CD4-positive, alpha-beta memory T cell (primary cell): ENCODE data around the gene SIPA1L3. TPM values are rescaled to one million over a fixed set of nuclear protein-coding genes. Genes with fewer than 3 reads are reported as not detected.
A peak's percentile ranks its signal among the peaks of the same experiment; 100 is the strongest.

Experiments used
- CTCF ChIA-PET: fragments of 350-600 bp; sonication (Branson Sonifier 250); formaldehyde crosslinking; loops from one replicate; lab custom pipeline; 2021; ENCODE audit warnings: inconsistent platforms; ENCODE audit not compliant: partially characterized antibody; lab: Charles Lee
- POLR2A ChIA-PET: fragments of 350-600 bp; sonication (Branson Sonifier 250); formaldehyde crosslinking; loops from one replicate; lab custom pipeline; 2021; ENCODE audit not compliant: partially characterized antibody; lab: Charles Lee
- DNase-seq, 5 donors: peaks; one replicate each; pipeline versions ENCODE4 v3.0.0 to v3.0.0-alpha.2; 2020 to 2022; ENCODE audit warnings: mixed read lengths in 1 of 5
- H3K27ac ChIP-seq: one replicate; pipeline ENCODE4 v1.7.0; 2013; ENCODE audit warnings: low read depth, low read length
- H3K27me3 ChIP-seq: 2 replicates; pipeline ENCODE4 v1.7.0; 2013; ENCODE audit warnings: mild to moderate bottlenecking, low read length, moderate library complexity; ENCODE audit not compliant: insufficient read depth
- H3K36me3 ChIP-seq: 2 replicates; pipeline ENCODE4 v1.7.0; 2013; ENCODE audit warnings: mild to moderate bottlenecking, low read length, moderate library complexity; ENCODE audit not compliant: insufficient read depth
- H3K4me1 ChIP-seq: 2 replicates; pipeline ENCODE4 v1.7.0; 2013; ENCODE audit warnings: mild to moderate bottlenecking, low read length, moderate library complexity; ENCODE audit not compliant: insufficient read depth
- H3K4me3 ChIP-seq, 2 donors: one replicate each; pipeline ENCODE4 v1.7.0; 2013; ENCODE audit warnings: low read length in 2 of 2, mild to moderate bottlenecking in 1 of 2
- H3K9me3 ChIP-seq, 2 donors: one replicate each; pipeline ENCODE4 v1.7.0; 2013; ENCODE audit warnings: low read length in 2 of 2, control low read depth in 1 of 2; ENCODE audit not compliant: control insufficient read depth in 1 of 2
- H3K27ac Mint-ChIP-seq, 7 donors: one replicate each; pipeline ENCODE4 v1.8.0; 2020 to 2021; ENCODE audit warnings: mixed read lengths in 7 of 7, mild to moderate bottlenecking in 6 of 7, inconsistent platforms in 3 of 7, moderate library complexity in 3 of 7
- H3K27me3 Mint-ChIP-seq, 2 donors: one replicate each; pipeline ENCODE4 v1.8.0; 2020 to 2021; ENCODE audit warnings: mixed read lengths in 2 of 2
- H3K36me3 Mint-ChIP-seq, 2 donors: one replicate each; pipeline ENCODE4 v1.8.0; 2020 to 2021; ENCODE audit warnings: mixed read lengths in 2 of 2, inconsistent platforms in 1 of 2, mild to moderate bottlenecking in 1 of 2
- H3K4me1 Mint-ChIP-seq, 4 donors: one replicate each; pipeline ENCODE4 v1.8.0; 2020 to 2021; ENCODE audit warnings: mixed read lengths in 4 of 4, mild to moderate bottlenecking in 1 of 4
- H3K4me3 Mint-ChIP-seq, 8 donors: one replicate each; pipeline ENCODE4 v1.8.0; 2020 to 2021; ENCODE audit warnings: mixed read lengths in 8 of 8, mild to moderate bottlenecking in 7 of 8, moderate library complexity in 6 of 8, inconsistent platforms in 3 of 8
- H3K9me3 Mint-ChIP-seq, 8 donors: one replicate each; pipeline ENCODE4 v1.8.0; 2020 to 2021; ENCODE audit warnings: mixed read lengths in 8 of 8, mild to moderate bottlenecking in 5 of 8, inconsistent platforms in 3 of 8, moderate library complexity in 1 of 8
- intact Hi-C: fragments of 100-400 bp; cut with micrococcal nuclease; formaldehyde crosslinking; loops from one replicate; pipeline ENCODE4 v1.15.1; 2023
- polyA plus RNA-seq, 2 donors: library from polyadenylated mRNA; unstranded; fragments of 300-500 nt; fragmentation: Illumina TruSeq; gene quantifications; one replicate each; pipeline ENCODE4 v1.2.3, GENCODE V29; 2021
- total RNA-seq, 2 experiments: library from RNA; stranded (reverse); gene quantifications; one replicate each; pipeline ENCODE4 v1.2.3, GENCODE V29; 2021

Gene SIPA1L3
- total and polyA plus RNA-seq, 4 experiments from 2014 or later, result 0.39 to 35.0 (median 17.8) TPM

GRCh38 chr19:38201731-38202130, 294.7 kb downstream of the SIPA1L3 start:
- H3K9me3 Mint-ChIP-seq, result no peaks in the 10 kb centered on the region
- Histone ChIP-seq H3K27me3 (no peaks in the 10 kb centered on the region), H3K4me3 (no peak overlapping the region), H3K36me3 (no peaks in the 10 kb centered on the region), H3K9me3 (no peaks in the 10 kb centered on the region), H3K27ac (no peak overlapping the region), H3K4me1 (no peaks in the 10 kb centered on the region)
- POLR2A ChIA-PET, result no interaction called here
- no peaks in the 10 kb centered on the region for H3K27me3 Mint-ChIP-seq
- H3K4me3 Mint-ChIP-seq, result no peak overlapping the region
- H3K4me1 Mint-ChIP-seq, result no peaks in the 10 kb centered on the region
- CTCF ChIA-PET, result no interaction called here
- peaks cover 28 to 33% of the 10 kb centered on the region in 2 donors for H3K36me3 Mint-ChIP-seq
- DNase-seq, result no peak
- no peak overlapping the region for H3K27ac Mint-ChIP-seq
- intact Hi-C loops, result no loop called here

- H3K4me1 ChIP-seq, result no peaks in the 10 kb centered on the region
- Mint-ChIP-seq H3K27me3 (no peaks in the 10 kb centered on the region), H3K27ac (no peak overlapping the region), H3K4me3 (no peak overlapping the region), H3K36me3 (peaks cover 28 to 36% of the 10 kb centered on the region in 2 donors), H3K9me3 (no peaks in the 10 kb centered on the region), H3K4me1 (no peaks in the 10 kb centered on the region)
- H3K9me3 ChIP-seq, result no peaks in the 10 kb centered on the region
- no peaks in the 10 kb centered on the region for H3K27me3 ChIP-seq
- H3K27ac ChIP-seq, result no peak overlapping the region
- intact Hi-C loops, result no loop called here
- ChIA-PET CTCF (no interaction called here), POLR2A (no interaction called here)
- no peak overlapping the region for H3K4me3 ChIP-seq
- no peak for DNase-seq
- H3K36me3 ChIP-seq, result no peaks in the 10 kb centered on the region
Observed at GRCh38 chr19:38202504-38202903, 295.5 kb downstream of the SIPA1L3 start.

- H3K36me3 Mint-ChIP-seq, result peaks cover 28 to 36% of the 10 kb centered on the region in 2 donors
- Histone ChIP-seq H3K4me3 (no peak overlapping the region), H3K36me3 (no peaks in the 10 kb centered on the region), H3K9me3 (no peaks in the 10 kb centered on the region), H3K4me1 (no peaks in the 10 kb centered on the region), H3K27me3 (no peaks in the 10 kb centered on the region), H3K27ac (no peak overlapping the region)
- ChIA-PET POLR2A (no interaction called here), CTCF (no interaction called here)
- intact Hi-C loops, result no loop called here
- H3K4me1 Mint-ChIP-seq, result no peaks in the 10 kb centered on the region
- no peak overlapping the region for H3K4me3 Mint-ChIP-seq
- peaks cover 0 to under 1% of the 10 kb centered on the region in 2 donors for H3K27me3 Mint-ChIP-seq
- DNase-seq, result no peak
- no peak overlapping the region for H3K27ac Mint-ChIP-seq
- H3K9me3 Mint-ChIP-seq, result no peaks in the 10 kb centered on the region
Observed at GRCh38 chr19:38203197-38203596, 296.2 kb downstream of the SIPA1L3 start.

- POLR2A ChIA-PET, result no interaction called here
- Histone ChIP-seq H3K9me3 (no peaks in the 10 kb centered on the region), H3K36me3 (no peaks in the 10 kb centered on the region), H3K27me3 (no peaks in the 10 kb centered on the region), H3K4me1 (no peaks in the 10 kb centered on the region), H3K27ac (no peak overlapping the region), H3K4me3 (no peak overlapping the region)
- Mint-ChIP-seq H3K9me3 (no peaks in the 10 kb centered on the region), H3K4me1 (no peaks in the 10 kb centered on the region), H3K27ac (no peak overlapping the region), H3K4me3 (no peak overlapping the region), H3K36me3 (peaks cover 28 to 36% of the 10 kb centered on the region in 2 donors), H3K27me3 (peaks cover 0 to 3% of the 10 kb centered on the region in 2 donors)
- intact Hi-C loops, result no loop called here
- CTCF ChIA-PET, result no interaction called here
- DNase-seq, result no peak
Observed at GRCh38 chr19:38204096-38204495, 297.1 kb downstream of the SIPA1L3 start.

- Histone ChIP-seq H3K4me3 (no peak overlapping the region), H3K4me1 (no peaks in the 10 kb centered on the region), H3K36me3 (no peaks in the 10 kb centered on the region), H3K27me3 (peaks cover 3% of the 10 kb centered on the region), H3K27ac (no peak overlapping the region), H3K9me3 (no peaks in the 10 kb centered on the region)
- ChIA-PET CTCF (no interaction called here), POLR2A (no interaction called here)
- H3K9me3 Mint-ChIP-seq, result no peaks in the 10 kb centered on the region
- no peak overlapping the region for H3K4me3 Mint-ChIP-seq
- H3K27me3 Mint-ChIP-seq, result peaks cover 1 to 4% of the 10 kb centered on the region in 2 donors
- intact Hi-C loops, result no loop called here
- no peak for DNase-seq
- H3K4me1 Mint-ChIP-seq, result peaks cover 0 to under 1% (median under 1%) of the 10 kb centered on the region in 4 donors
- H3K36me3 Mint-ChIP-seq, result peaks cover 27 to 36% of the 10 kb centered on the region in 2 donors
- no peak overlapping the region for H3K27ac Mint-ChIP-seq
Observed at GRCh38 chr19:38204728-38205127, 297.7 kb downstream of the SIPA1L3 start.

GRCh38 chr19:38206006-38206745, 299.2 kb downstream of the SIPA1L3 start:
- peaks cover 11% of the 10 kb centered on the region for H3K27me3 ChIP-seq
- H3K36me3 Mint-ChIP-seq, result peaks cover 24 to 31% of the 10 kb centered on the region in 2 donors
- no peaks in the 10 kb centered on the region for H3K9me3 Mint-ChIP-seq
- no peak overlapping the region for H3K27ac ChIP-seq
- H3K36me3 ChIP-seq, result no peaks in the 10 kb centered on the region
- H3K4me3 Mint-ChIP-seq, result no peak overlapping the region
- H3K27me3 Mint-ChIP-seq, result peaks cover 11 to 12% of the 10 kb centered on the region in 2 donors
- H3K4me1 Mint-ChIP-seq, result peaks cover 5 to 14% (median 9%) of the 10 kb centered on the region in 4 donors
- no peak overlapping the region for H3K4me3 ChIP-seq
- H3K4me1 ChIP-seq, result peaks cover 6% of the 10 kb centered on the region
- H3K27ac Mint-ChIP-seq, result no peak overlapping the region
- CTCF ChIA-PET, result no interaction called here
- DNase-seq, result no peak
- no peaks in the 10 kb centered on the region for H3K9me3 ChIP-seq
- intact Hi-C loops, result no loop called here
- POLR2A ChIA-PET, result no interaction called here

- POLR2A ChIA-PET, result no interaction called here
- Histone ChIP-seq H3K4me3 (no peak overlapping the region), H3K36me3 (no peaks in the 10 kb centered on the region), H3K27me3 (peaks cover 11% of the 10 kb centered on the region), H3K9me3 (no peaks in the 10 kb centered on the region), H3K4me1 (peaks cover 6% of the 10 kb centered on the region), H3K27ac (no peak overlapping the region)
- Mint-ChIP-seq H3K36me3 (peaks cover 18 to 25% of the 10 kb centered on the region in 2 donors), H3K9me3 (no peaks in the 10 kb centered on the region), H3K27me3 (peaks cover 11 to 12% of the 10 kb centered on the region in 2 donors), H3K4me1 (peaks cover 5 to 14% (median 9%) of the 10 kb centered on the region in 4 donors), H3K27ac (peak overlapping the region in 1 of 7 donors; percentile 57), H3K4me3 (no peak overlapping the region)
- DNase-seq, result no peak
- CTCF ChIA-PET, result no interaction called here
- intact Hi-C loops, result no loop called here
Observed at GRCh38 chr19:38206928-38207327, 299.9 kb downstream of the SIPA1L3 start.
